Thyroid gland (tissue), 4 donors: ENCODE results near the gene CALU.

ENCODE experiments used
- CTCF ChIP-seq, 6 experiments: fragments of 200-600 bp in 3 of 6; fragments of 450-650 bp in 3 of 6; sonication (generic) in 3 of 6; IDR thresholded peaks; one replicate each; pipeline ENCODE4 v1.5.1; 2016 to 2019; ENCODE audit warnings: antibody characterized with exemption in 6 of 6, mild to moderate bottlenecking in 2 of 6, inconsistent platforms in 1 of 6, moderate library complexity in 1 of 6
- POLR2A ChIP-seq, 2 donors: fragments of 450-650 bp; IDR thresholded peaks; one replicate each; pipeline ENCODE4 v1.6.1; 2017; ENCODE audit warnings: antibody characterized with exemption in 2 of 2, mild to moderate bottlenecking in 2 of 2, moderate library complexity in 1 of 2

GRCh38 chr7:128792471-128793180, 53.5 kb downstream of the CALU start:
- TF ChIP-seq CTCF (IDR thresholded peaks at IDR 0.05) (no peak), POLR2A (IDR thresholded peaks at IDR 0.05) (no peak)
